Measurements from ENCODE around the gene GALNT8.

- TF ChIP-seq CTCF (IDR thresholded peaks at IDR 0.05 in 4 of 5, conservative IDR thresholded peaks at IDR 0.05 in 1 of 5) (no peak), POLR2A (IDR thresholded peaks at IDR 0.05) (no peak)
Measured at GRCh38 chr12:4771172-4771959, 51.2 kb downstream of the GALNT8 start.
